Gastroesophageal sphincter (tissue), 4 donors: Measurements from ENCODE around the gene CTTNBP2. TPM values are rescaled to one million over a fixed set of nuclear protein-coding genes. Genes with fewer than 3 reads are reported as not detected.

Experiments
- ATAC-seq: fragments of 150-250 bp; one replicate; pipeline ENCODE4 v1.9.1; 2016; ENCODE audit warnings: mild to moderate bottlenecking, moderate library complexity
- H3K27ac ChIP-seq, 4 donors: fragments of 200-600 bp; sonication (generic) in 3 of 4; 1 replicate in 3 of 4; 2 replicates in 1 of 4; pipeline ENCODE4 v1.5.1; 2016 to 2019
- H3K27me3 ChIP-seq: fragments of 200-600 bp; sonication (generic); one replicate; pipeline ENCODE4 v1.5.1; 2019
- H3K36me3 ChIP-seq, 2 donors: fragments of 200-600 bp; sonication (generic); one replicate each; pipeline ENCODE4 v1.5.1; 2019; ENCODE audit warnings: control low read depth in 1 of 2
- H3K4me1 ChIP-seq, 3 donors: fragments of 200-600 bp; sonication (generic); 1 replicate in 2 of 3; 2 replicates in 1 of 3; pipeline ENCODE4 v1.5.1; 2016 to 2019; ENCODE audit warnings: control low read depth in 2 of 3
- H3K4me3 ChIP-seq, 2 donors: fragments of 200-600 bp; sonication (generic); one replicate each; pipeline ENCODE4 v1.5.1; 2019; ENCODE audit warnings: mild to moderate bottlenecking in 1 of 2, moderate library complexity in 1 of 2
- H3K9me3 ChIP-seq, 3 donors: fragments of 200-600 bp; sonication (generic); one replicate each; pipeline ENCODE4 v1.5.1; 2017 to 2019; ENCODE audit warnings: control low read depth in 2 of 3
- EP300 ChIP-seq: sonication (generic); formaldehyde crosslinking; IDR thresholded peaks from one replicate; pipeline ENCODE4 v1.6.1; 2017; ENCODE audit warnings: antibody characterized with exemption, mild to moderate bottlenecking
- POLR2A ChIP-seq, 2 donors: fragments of 450-650 bp; IDR thresholded peaks; one replicate each; pipeline ENCODE4 v1.6.1; 2017; ENCODE audit warnings: antibody characterized with exemption in 2 of 2, mild to moderate bottlenecking in 2 of 2, moderate library complexity in 1 of 2
- POLR2AphosphoS5 ChIP-seq: sonication (generic); formaldehyde crosslinking; IDR thresholded peaks from one replicate; pipeline ENCODE4 v1.6.1; 2017; ENCODE audit warnings: antibody characterized with exemption
- WGBS, 2 donors: methylation state at CpG; one replicate each; pipeline ENCODE4 v1.1.5; 2018; ENCODE audit warnings: low coverage in 1 of 2; 5-methylcytosine and 5-hydroxymethylcytosine counted together
- total RNA-seq, 4 donors: library from RNA; depleted of rRNA; stranded (reverse); fragments of >200 nt; gene quantifications; one replicate each; pipeline ENCODE4 v1.1.0, GENCODE V29; 2016
- TF ChIP-seq, protein P1 (sequence below), 4 experiments: fragments of 200-600 bp in 2 of 4; fragments of 450-650 bp in 2 of 4; sonication (generic) in 1 of 4; IDR thresholded peaks; one replicate each; pipeline ENCODE4 v1.5.1; 2017 to 2019; ENCODE audit warnings: antibody characterized with exemption in 4 of 4, mild to moderate bottlenecking in 2 of 4, moderate library complexity in 2 of 4

CTTNBP2 gene
- total RNA-seq, 4 donors from 2014 or later: 6.1 to 17.4 (median 13.8) TPM

DNA sequence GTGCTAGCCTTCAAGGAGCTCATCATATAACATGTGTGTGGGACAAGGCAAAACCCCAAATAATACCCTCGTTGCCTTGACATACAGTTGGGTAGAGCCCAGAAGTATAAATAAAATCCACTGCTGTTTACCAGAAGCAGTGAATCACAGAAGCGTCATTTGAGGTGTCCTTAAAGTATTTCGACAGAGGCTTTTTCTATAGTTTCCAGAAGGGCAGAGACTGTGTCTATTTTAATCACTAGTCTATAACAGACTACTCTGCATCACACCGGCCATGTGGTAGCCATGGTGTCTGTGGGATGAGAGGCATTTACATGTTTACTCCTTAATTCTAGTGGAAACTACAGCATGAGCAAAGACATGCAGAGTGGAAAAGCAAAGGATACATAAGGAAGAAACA, 131.3 kb downstream of the CTTNBP2 start:
- no peaks in the 10 kb centered on the region for H3K9me3 ChIP-seq
- WGBS, 2 donors: 40 to 92% methylated on average over 3 to 4 of the region's 4 CpGs

DNA sequence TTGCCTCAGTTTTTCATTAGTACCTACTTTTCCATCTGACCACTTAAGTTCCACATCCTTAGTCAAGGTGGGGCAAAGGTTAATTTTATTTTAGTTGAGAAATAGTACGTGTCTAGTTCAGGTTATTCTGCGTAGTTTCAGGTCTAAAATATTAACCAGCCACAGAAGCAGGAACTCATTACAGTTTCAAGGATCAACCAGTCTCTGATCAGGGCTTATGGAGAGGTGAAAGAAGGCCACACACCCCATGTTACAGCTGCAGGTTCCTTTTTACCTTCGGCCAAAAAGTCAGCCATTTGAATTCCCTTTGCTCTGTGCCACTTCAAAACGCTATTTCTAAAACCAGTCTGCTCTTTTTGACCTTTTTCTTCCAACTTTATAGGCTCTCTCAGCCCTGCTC, 134.2 kb downstream of the CTTNBP2 start:
- Histone ChIP-seq H3K27ac (no peak overlapping the region), H3K4me1 (no peaks in the 10 kb centered on the region), H3K4me3 (no peak overlapping the region), H3K27me3 (no peaks in the 10 kb centered on the region), H3K36me3 (peaks cover 0 to 89% of the 10 kb centered on the region in 2 donors), H3K9me3 (no peaks in the 10 kb centered on the region)
- no peak for ATAC-seq
- 76 to 93% methylated on average over 4 of the region's 4 CpGs for WGBS, 2 donors
- TF ChIP-seq POLR2AphosphoS5: no peak
- no peak for TF ChIP-seq EP300
- TF ChIP-seq, protein P1, sequence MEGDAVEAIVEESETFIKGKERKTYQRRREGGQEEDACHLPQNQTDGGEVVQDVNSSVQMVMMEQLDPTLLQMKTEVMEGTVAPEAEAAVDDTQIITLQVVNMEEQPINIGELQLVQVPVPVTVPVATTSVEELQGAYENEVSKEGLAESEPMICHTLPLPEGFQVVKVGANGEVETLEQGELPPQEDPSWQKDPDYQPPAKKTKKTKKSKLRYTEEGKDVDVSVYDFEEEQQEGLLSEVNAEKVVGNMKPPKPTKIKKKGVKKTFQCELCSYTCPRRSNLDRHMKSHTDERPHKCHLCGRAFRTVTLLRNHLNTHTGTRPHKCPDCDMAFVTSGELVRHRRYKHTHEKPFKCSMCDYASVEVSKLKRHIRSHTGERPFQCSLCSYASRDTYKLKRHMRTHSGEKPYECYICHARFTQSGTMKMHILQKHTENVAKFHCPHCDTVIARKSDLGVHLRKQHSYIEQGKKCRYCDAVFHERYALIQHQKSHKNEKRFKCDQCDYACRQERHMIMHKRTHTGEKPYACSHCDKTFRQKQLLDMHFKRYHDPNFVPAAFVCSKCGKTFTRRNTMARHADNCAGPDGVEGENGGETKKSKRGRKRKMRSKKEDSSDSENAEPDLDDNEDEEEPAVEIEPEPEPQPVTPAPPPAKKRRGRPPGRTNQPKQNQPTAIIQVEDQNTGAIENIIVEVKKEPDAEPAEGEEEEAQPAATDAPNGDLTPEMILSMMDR (IDR thresholded peaks at IDR 0.05): no peak
- no peak for TF ChIP-seq POLR2A (IDR thresholded peaks at IDR 0.05)

More for the DNA sequence above, 131.3 kb downstream of the CTTNBP2 start:
- Histone ChIP-seq H3K4me3 (no peak overlapping the region), H3K27ac (no peak overlapping the region), H3K27me3 (no peaks in the 10 kb centered on the region), H3K36me3 (peaks cover 0 to 85% of the 10 kb centered on the region in 2 donors), H3K4me1 (no peaks in the 10 kb centered on the region)
- TF ChIP-seq POLR2A (IDR thresholded peaks at IDR 0.05) (no peak), EP300 (no peak), POLR2AphosphoS5 (no peak)
- TF ChIP-seq, protein P1 (IDR thresholded peaks at IDR 0.05): no peak
- ATAC-seq: no peak

DNA sequence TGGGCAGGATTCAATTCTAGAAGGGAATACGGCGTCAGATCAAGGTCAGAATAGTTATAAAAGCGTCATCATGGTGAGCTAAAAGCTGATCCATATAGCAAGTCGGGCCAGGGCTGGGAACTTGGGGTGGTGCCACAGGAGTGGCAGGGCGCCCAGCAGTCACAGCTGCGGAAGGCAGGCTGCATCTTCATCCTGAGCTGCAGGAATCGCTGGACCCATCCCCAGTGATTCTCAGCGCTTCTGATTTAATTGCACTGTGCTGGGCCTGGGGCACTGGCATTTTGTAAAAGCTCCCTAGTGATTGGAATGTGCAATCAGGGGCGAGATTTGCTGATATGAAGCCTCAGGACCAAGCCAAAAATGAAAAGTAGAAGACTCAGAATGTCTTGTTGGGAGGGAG, 135.3 kb downstream of the CTTNBP2 start:
- Histone ChIP-seq H3K27ac (no peak overlapping the region), H3K27me3 (no peaks in the 10 kb centered on the region), H3K9me3 (no peaks in the 10 kb centered on the region), H3K4me1 (no peaks in the 10 kb centered on the region), H3K36me3 (peaks cover 0 to 91% of the 10 kb centered on the region in 2 donors), H3K4me3 (no peak overlapping the region)
- 80 to 90% methylated on average over 1 to 4 of the region's 9 CpGs for WGBS, 2 donors
- TF ChIP-seq POLR2AphosphoS5 (no peak), EP300 (no peak), POLR2A (IDR thresholded peaks at IDR 0.05) (no peak)
- TF ChIP-seq, protein P1 (IDR thresholded peaks at IDR 0.05): no peak
- ATAC-seq: no peak

DNA sequence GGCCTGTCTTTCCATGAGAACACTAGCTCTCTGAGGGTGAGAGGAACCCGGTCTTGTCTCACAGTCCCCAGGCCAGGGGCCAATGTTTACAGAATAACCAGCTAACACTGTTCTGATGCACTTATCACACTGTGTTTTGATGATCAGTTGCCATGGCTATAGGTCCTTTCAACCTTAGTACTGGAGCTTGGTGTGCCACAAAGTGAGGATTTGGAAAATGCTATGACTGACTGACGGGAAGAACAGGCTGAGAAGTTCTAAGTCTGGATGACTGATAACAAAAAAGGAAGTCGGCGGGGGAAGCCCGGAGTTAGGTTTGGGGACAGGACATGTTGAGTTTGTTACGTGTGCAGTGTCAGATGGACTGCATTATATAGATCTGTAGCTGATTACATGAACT, 141.8 kb downstream of the CTTNBP2 start:
- Histone ChIP-seq H3K27ac (no peak overlapping the region), H3K4me1 (peaks cover 0 to 6% (median 0%) of the 10 kb centered on the region in 3 donors), H3K9me3 (no peaks in the 10 kb centered on the region), H3K36me3 (peaks cover 0 to 58% of the 10 kb centered on the region in 2 donors), H3K4me3 (no peak overlapping the region), H3K27me3 (no peaks in the 10 kb centered on the region)
- WGBS, 2 donors: 34 to 36% methylated on average over 5 to 6 of the region's 6 CpGs
- ATAC-seq: peak; percentile 36
- no peak for TF ChIP-seq EP300
- TF ChIP-seq, protein P1 (IDR thresholded peaks at IDR 0.05): no peak
- TF ChIP-seq POLR2A (IDR thresholded peaks at IDR 0.05): no peak
- no peak for TF ChIP-seq POLR2AphosphoS5

DNA sequence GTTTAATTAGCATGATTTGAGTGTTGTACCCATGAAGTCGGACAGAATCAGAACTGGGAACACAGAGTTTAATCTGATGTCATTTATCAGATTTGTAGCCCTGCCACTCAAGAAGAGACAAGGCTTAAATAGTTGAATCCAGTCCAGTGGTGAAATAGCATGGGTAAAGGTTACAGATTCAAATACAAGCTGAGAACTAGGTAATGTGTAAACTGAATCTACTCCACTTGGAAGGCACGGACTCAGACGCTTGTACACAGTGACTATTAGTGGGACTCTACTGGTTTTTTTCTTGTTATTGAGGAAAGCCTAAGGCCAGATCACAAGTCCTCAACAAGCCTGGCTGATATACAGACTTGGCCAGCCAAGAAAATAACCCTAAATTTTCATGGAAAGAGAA, 142.9 kb downstream of the CTTNBP2 start:
- peaks cover 0 to 6% (median 0%) of the 10 kb centered on the region in 3 donors for H3K4me1 ChIP-seq
- WGBS, 2 donors: 86 to 87% methylated on average over 2 to 3 of the region's 3 CpGs
- ATAC-seq: no peak
- no peak overlapping the region for H3K27ac ChIP-seq
- TF ChIP-seq, protein P1 (IDR thresholded peaks at IDR 0.05): no peak
- no peak for TF ChIP-seq POLR2AphosphoS5
- no peak for TF ChIP-seq POLR2A (IDR thresholded peaks at IDR 0.05)
- no peak for TF ChIP-seq EP300
- H3K36me3 ChIP-seq: peaks cover 0 to 57% of the 10 kb centered on the region in 2 donors
- no peak overlapping the region for H3K4me3 ChIP-seq
- H3K27me3 ChIP-seq: no peaks in the 10 kb centered on the region
- H3K9me3 ChIP-seq: no peaks in the 10 kb centered on the region
